Epithelial cell of prostate (primary cell): ENCODE results near the gene POLN.

Experiments used
- DNase-seq: peaks from one replicate; pipeline ENCODE4 v3.0.0-alpha.2; 2011; ENCODE audit warnings: low read depth, low spot score
- H3K27ac ChIP-seq: fragments of 450-650 bp; 2 replicates; pipeline ENCODE4 v1.5.1; 2017; ENCODE audit warnings: mild to moderate bottlenecking

The POLN gene

GRCh38 chr4:2264481-2265041 is 22.6 kb upstream of the POLN start:
- no peak overlapping the region for H3K27ac ChIP-seq
- DNase-seq = no peak

- H3K27ac ChIP-seq = no peak overlapping the region
- DNase-seq = no peak
These were observed 22.0 kb upstream of the POLN start for GRCh38 chr4:2263926-2264321.

- no peak for DNase-seq
- H3K27ac ChIP-seq = no peak overlapping the region
These were observed 21.0 kb upstream of the POLN start for GRCh38 chr4:2262944-2263250.

GRCh38 chr4:2262145-2262943 is 20.4 kb upstream of the POLN start:
- peak overlapping the region; percentile 49 for H3K27ac ChIP-seq
- DNase-seq = peak; percentile 99

GRCh38 chr4:2261853-2262144 is 19.9 kb upstream of the POLN start, which contains the start of gene MXD4:
MXD4 (minus strand) TSS chr4:2262109; CDS start chr4:2261980, 129 bp downstream.
- peak within 1 kb of the TSS; percentile 49 for H3K27ac ChIP-seq
- no peak for DNase-seq

GRCh38 chr4:2261110-2261852 is 19.4 kb upstream of the POLN start:
- no peak for DNase-seq
- peak overlapping the region; percentile 49 for H3K27ac ChIP-seq

- H3K27ac ChIP-seq = no peak overlapping the region
- no peak for DNase-seq
These were observed 18.6 kb upstream of the POLN start for GRCh38 chr4:2260344-2261109.

GRCh38 chr4:2259541-2260343 is 17.8 kb upstream of the POLN start:
- H3K27ac ChIP-seq = no peak overlapping the region

GRCh38 chr4:2259036-2259540 is 17.2 kb upstream of the POLN start:
- DNase-seq = no peak
- H3K27ac ChIP-seq = no peak overlapping the region

More at GRCh38 chr4:2259541-2260343, 17.8 kb upstream of the POLN start:
- DNase-seq = no peak

GRCh38 chr4:2258091-2259035 is 16.4 kb upstream of the POLN start:
- no peak overlapping the region for H3K27ac ChIP-seq
- DNase-seq = no peak

- no peak for DNase-seq
- no peak overlapping the region for H3K27ac ChIP-seq
These were observed 15.6 kb upstream of the POLN start for GRCh38 chr4:2257361-2258081.

GRCh38 chr4:2256781-2257191 is 14.9 kb upstream of the POLN start:
- no peak for DNase-seq
- no peak overlapping the region for H3K27ac ChIP-seq

- DNase-seq = no peak
- no peak overlapping the region for H3K27ac ChIP-seq
These were observed 14.3 kb upstream of the POLN start for GRCh38 chr4:2256156-2256731.

GRCh38 chr4:2255501-2256155 is 13.7 kb upstream of the POLN start:
- H3K27ac ChIP-seq = no peak overlapping the region
- no peak for DNase-seq

GRCh38 chr4:2254665-2255500 is 13.0 kb upstream of the POLN start:
- H3K27ac ChIP-seq = no peak overlapping the region
- no peak for DNase-seq
